ENCODE results near the gene SIN3A. TPM values are rescaled to one million over a fixed set of nuclear protein-coding genes. Genes with fewer than 3 reads are reported as not detected.
"Not testable (repeated sequence)": the region's sequence is repeated elsewhere in the genome, so short reads cannot be mapped to it uniquely, and the experiment has no call there.

Gene SIN3A
- polyA plus RNA-seq, 3 donors: 53.7 to 63.0 (median 57.7) TPM

DNA sequence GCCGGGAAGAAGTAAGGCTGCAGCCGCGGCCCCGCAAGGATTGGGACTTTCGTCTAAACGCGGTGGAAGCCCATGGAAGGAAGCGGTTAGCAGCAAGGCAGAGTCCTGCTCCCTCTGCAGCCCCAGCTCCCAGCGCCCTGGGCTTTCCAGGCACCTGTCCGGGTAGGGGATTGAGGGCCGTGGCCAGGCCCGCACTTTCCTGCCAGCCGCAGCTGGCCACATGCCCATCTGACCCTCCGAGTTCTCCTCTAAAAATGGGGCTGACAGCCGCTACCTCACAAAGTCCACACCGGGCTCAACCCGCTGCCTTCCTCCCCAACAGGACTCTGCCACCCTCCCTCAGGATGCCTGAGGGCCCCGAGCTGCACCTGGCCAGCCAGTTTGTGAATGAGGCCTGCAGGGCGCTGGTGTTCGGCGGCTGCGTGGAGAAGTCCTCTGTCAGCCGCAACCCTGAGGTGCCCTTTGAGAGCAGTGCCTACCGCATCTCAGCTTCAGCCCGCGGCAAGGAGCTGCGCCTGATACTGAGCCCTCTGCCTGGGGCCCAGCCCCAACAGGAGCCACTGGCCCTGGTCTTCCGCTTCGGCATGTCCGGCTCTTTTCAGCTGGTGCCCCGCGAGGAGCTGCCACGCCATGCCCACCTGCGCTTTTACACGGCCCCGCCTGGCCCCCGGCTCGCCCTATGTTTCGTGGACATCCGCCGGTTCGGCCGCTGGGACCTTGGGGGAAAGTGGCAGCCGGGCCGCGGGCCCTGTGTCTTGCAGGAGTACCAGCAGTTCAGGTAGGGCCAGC lies 102.7 kb downstream of the SIN3A start:
- DNase-seq (ENCODE audit: extremely low read depth in 1 of 11, low read depth in 9 of 11, low spot score in 4 of 11): peak in 2 of 11 donors; percentile 2 to 7

- DNase-seq (ENCODE audit: extremely low read depth in 1 of 11, low read depth in 9 of 11, low spot score in 4 of 11): peak in 3 of 11 donors; percentile 4 to 20 (median 7)
Observed at GRCh38 chr15:75348034-75348561, 103.4 kb downstream of the SIN3A start.

DNA sequence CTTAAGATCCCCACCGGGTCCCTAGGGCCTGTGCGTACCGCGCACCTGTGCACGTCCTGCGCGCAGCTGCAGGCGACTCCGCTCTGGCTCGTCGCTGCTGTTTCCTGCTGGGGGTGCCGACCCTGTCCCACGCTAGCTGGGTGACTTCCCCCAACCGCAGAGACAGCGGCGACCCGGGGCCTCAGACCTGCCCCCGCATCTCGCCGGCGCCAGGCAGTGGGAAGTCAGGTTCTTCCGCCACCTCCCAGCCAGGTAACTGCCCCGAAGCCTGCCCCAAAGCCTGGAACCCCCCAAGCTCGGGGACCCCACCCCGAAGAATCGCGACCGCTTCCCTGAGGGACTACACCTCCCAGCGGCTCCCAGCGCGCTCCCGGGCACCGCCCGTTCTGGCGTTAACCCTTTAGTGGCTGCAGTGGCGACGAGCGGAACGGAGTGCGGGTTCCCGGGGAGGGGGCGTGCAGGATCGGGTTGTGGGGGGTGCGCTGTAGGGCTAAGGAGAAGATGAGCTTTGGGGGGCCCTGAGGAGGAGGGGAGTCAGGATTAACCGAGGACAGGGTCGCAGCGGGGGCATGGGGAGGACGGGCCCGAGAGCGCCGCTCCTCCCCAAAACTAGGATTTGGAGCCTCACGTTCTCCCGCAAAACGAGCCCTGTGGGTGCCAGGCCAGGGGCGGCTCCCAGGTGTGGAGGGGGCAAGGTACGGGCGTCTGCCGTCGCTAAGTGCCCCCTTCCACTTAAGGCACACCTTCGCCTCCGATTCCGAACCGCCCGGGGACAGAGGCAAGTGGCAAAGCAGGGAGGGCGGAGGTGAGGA lies 104.1 kb downstream of the SIN3A start:
- peak in 5 of 11 donors; percentile 20 to 43 (median 27) for DNase-seq (ENCODE audit: extremely low read depth in 1 of 11, low read depth in 9 of 11, low spot score in 4 of 11)

GRCh38 chr15:75346796-75347221 lies 104.7 kb downstream of the SIN3A start, which contains the start of gene NEIL1:
TSS of gene NEIL1 (plus strand) at chr15:75347039. CDS start at chr15:75348906, 1,867 bp downstream.
- DNase-seq (ENCODE audit: extremely low read depth in 1 of 11, low read depth in 9 of 11, low spot score in 4 of 11): peak in 1 of 11 donors; percentile 7

DNA sequence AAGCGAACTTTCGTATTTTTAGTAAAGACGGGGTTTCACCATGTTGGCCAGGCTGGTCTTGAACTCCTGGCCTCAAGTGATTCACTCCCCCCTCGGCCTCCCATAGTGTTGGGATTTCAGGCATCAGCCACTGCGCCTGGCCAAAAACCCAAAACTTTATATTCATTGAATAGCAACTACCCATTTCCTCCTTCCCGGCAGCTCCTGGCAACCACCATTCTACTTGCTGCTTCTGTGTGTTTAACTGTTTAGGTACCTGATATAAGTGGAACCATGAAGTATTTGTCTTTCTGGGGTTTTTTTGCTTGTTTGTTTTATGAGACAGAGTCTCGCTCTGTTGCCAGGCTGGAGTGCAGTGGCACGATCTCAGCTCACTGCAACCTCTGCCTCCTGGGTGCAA lies 107.5 kb downstream of the SIN3A start:
- DNase-seq (ENCODE audit: extremely low read depth in 1 of 11, low read depth in 9 of 11, low spot score in 4 of 11): not testable (repeated sequence)

- no peak for DNase-seq (ENCODE audit: extremely low read depth in 1 of 11, low read depth in 9 of 11, low spot score in 4 of 11)
Observed at GRCh38 chr15:75342221-75342620, 109.3 kb downstream of the SIN3A start.

DNA sequence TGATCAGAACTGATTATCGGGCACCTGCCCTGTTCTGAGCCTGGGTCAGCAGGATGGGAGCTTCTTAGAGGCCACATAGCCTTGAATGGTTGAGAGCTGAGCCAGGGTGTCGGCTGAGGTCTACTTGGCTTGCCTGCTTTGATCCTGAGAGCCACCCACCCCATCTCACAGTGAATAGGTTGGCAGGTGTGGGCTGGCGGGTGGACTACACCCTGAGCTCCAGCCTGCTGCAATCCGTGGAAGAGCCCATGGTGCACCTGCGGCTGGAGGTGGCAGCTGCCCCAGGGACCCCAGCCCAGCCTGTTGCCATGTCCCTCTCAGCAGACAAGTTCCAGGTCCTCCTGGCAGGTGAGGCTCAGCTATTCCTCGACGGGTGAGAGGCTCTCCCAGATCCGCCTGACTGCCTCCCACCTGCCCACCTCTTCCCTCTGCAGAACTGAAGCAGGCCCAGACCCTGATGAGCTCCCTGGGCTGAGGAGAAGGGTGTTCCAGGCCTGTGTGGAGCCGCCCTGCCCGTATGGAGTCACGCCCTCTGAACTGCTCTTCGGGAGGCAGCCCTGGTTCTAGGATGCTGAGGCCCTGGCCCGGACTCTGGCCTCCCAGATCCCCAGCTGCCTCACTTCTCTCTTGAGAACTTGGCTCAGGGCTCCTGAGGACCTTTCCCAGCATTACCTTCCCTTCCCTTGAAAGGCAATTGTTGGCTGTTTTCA lies 111.8 kb downstream of the SIN3A start:
- DNase-seq (ENCODE audit: extremely low read depth in 1 of 11, low read depth in 9 of 11, low spot score in 4 of 11): no peak

DNA sequence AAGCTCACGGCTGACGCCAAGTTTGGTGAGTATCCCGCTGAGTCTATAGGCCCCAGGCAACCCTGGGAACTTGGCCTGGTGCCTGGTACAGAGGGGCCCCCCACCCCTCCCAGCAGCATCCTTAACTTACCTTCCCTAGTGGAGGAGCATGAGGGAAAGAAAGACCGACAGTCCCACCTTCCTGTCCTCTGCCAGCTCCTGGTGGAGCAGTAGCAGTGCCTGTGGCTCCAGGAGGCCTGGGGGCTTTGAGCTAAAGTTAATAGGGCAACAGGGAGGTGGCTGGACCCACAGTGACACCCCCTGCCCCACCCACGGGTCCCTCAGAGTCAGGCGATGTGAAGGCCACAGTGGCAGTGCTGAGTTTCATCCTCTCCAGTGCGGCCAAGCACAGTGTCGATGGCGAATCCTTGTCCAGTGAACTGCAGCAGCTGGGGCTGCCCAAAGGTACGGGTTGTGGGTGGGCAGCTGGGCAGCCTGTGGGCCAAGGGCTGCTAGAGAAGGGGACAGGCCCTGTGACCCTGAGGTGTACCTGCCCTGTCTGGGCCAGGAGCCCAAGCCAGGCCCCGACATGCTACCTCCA lies 112.7 kb downstream of the SIN3A start:
- DNase-seq (ENCODE audit: extremely low read depth in 1 of 11, low read depth in 9 of 11, low spot score in 4 of 11): no peak

- peak; percentile 80 to 96 (median 91) for DNase-seq (ENCODE audit: extremely low read depth in 1 of 11, low read depth in 9 of 11, low spot score in 4 of 11)
Observed at GRCh38 chr15:75335705-75336355, 115.7 kb downstream of the SIN3A start, which contains the start of gene COMMD4. TSS of gene COMMD4 (plus strand) at chr15:75336063. CDS start at chr15:75336090, 27 bp downstream.

DNA sequence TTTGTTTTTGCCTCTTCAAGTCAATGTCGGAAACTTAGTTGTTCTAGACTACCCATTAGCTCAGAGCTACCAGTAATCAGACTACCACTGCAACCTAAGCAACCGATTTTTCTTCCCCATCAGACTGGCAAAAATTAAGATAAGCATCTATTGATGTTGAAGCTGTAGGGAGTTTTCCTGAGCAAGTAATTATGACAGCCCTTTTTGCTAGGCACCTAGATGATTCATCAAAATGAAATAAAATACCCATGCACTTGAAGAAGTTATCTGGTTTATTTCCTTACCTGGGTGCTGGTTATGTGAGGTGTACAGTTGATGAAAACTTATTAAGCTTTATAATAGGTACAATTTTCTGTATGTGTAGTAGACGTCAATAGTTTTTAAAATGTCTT lies 116.2 kb downstream of the SIN3A start:
- no peak for DNase-seq (ENCODE audit: extremely low read depth in 1 of 11, low read depth in 9 of 11, low spot score in 4 of 11)

GRCh38 chr15:75333654-75334419 lies 117.7 kb downstream of the SIN3A start:
- DNase-seq (ENCODE audit: extremely low read depth in 1 of 11, low read depth in 9 of 11, low spot score in 4 of 11): not testable (repeated sequence)

- DNase-seq (ENCODE audit: extremely low read depth in 1 of 11, low read depth in 9 of 11, low spot score in 4 of 11): not testable (repeated sequence)
Observed at GRCh38 chr15:75332093-75332492, 119.4 kb downstream of the SIN3A start.

- DNase-seq (ENCODE audit: extremely low read depth in 1 of 11, low read depth in 9 of 11, low spot score in 4 of 11): no peak
Observed at GRCh38 chr15:75329571-75329970, 121.9 kb downstream of the SIN3A start.

DNA sequence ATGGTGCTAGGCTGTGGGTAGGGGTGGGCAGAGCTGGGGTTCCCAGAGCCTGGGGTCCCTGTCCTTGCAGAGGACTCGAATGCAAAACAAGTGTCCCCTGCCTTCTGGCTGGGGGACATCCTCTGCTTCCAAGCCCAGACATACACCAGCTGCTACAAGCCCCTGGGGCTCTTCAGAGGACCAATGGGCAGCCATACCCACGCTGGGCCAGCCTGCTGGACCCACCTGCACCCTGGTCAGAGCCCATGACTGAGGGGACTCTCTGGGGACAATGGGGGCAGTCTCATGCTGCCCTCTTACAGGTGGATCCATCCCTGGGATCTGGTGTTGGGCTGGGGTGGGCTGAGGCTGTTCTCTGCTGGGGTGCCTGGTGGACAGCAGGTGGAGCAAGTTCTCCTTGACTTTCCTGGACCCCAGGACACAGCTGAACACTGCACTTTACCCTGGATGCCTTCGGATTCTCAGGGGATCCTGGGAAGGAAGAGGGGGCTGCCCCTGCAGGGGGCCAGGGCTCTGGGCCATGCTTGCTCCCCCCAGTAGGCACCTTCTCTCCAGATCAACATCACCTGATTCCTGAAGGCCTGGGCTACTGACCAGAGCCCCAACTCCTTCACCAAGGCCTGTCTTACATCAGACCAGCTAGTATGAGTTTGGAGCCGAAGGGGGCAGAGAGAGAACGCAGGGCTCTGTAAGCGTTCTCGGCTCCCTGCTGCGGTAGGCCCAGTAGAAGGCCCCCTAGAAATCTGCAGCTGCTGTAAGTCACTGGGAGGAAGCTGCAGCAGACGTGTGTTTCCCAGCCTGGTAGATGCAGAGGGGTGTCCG lies 122.8 kb downstream of the SIN3A start:
- no peak for DNase-seq (ENCODE audit: extremely low read depth in 1 of 11, low read depth in 9 of 11, low spot score in 4 of 11)

- DNase-seq (ENCODE audit: extremely low read depth in 1 of 11, low read depth in 9 of 11, low spot score in 4 of 11): no peak
Observed at GRCh38 chr15:75327491-75327890, 124.0 kb downstream of the SIN3A start.

DNA sequence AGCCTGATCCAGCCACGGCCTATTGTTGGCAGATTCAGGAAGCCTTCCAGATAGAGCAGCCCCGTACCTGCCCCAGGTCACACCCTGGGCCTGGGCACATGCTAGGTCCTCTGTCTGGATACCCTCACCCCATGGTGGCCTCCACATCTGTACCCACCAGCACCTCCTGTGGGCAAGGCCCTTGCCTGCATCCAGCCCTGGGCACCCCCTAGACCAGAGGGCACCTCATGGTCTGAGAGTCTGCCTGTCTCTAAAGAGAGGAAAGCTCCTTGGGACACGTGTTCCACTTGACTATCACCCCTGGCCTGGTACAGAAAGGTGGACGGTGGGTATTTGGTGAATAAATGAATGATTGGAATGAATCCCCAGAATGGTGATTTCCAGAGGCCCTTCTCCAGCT lies 124.5 kb downstream of the SIN3A start:
- no peak for DNase-seq (ENCODE audit: extremely low read depth in 1 of 11, low read depth in 9 of 11, low spot score in 4 of 11)

GRCh38 chr15:75325922-75326321 lies 125.6 kb downstream of the SIN3A start:
- DNase-seq (ENCODE audit: extremely low read depth in 1 of 11, low read depth in 9 of 11, low spot score in 4 of 11): no peak

Measured in renal cortex interstitium (tissue), 11 donors.